Lung (tissue), 12 donors: ENCODE data around the gene GUF1. TPM values are rescaled to one million over a fixed set of nuclear protein-coding genes. Genes with fewer than 3 reads are reported as not detected.

Experiments used
- ATAC-seq: fragments of 200-7000 bp; cut with Tn5 transposase; one replicate; pipeline ENCODE4 v1.9.1; 2020; ENCODE audit warnings: moderate number of reproducible peaks; ENCODE audit not compliant: insufficient read depth, low FRiP score
- DNase-seq, 3 donors: peaks; one replicate each; pipeline ENCODE4 v3.0.0-alpha.2; 2013 to 2017
- H3K27ac ChIP-seq, 2 donors: one replicate each; pipeline ENCODE4 v1.5.1; 2013; ENCODE audit warnings: mild to moderate bottlenecking in 2 of 2, moderate library complexity in 2 of 2, control low read depth in 1 of 2, inconsistent platforms in 1 of 2, low read depth in 1 of 2, low read length in 1 of 2
- H3K27me3 ChIP-seq, 3 donors: one replicate each; pipeline ENCODE4 v1.5.1; 2013; ENCODE audit warnings: low read length in 2 of 3; ENCODE audit not compliant: control insufficient read depth in 3 of 3, insufficient read depth in 3 of 3
- H3K36me3 ChIP-seq, 4 donors: one replicate each; pipeline ENCODE4 v1.5.1; 2013; ENCODE audit warnings: low read length in 4 of 4, mild to moderate bottlenecking in 1 of 4, moderate library complexity in 1 of 4; ENCODE audit not compliant: control insufficient read depth in 4 of 4, insufficient read depth in 4 of 4
- H3K4me1 ChIP-seq, 5 donors: one replicate each; pipeline ENCODE4 v1.5.1; 2013; ENCODE audit warnings: low read length in 5 of 5, mild to moderate bottlenecking in 2 of 5, moderate library complexity in 1 of 5; ENCODE audit not compliant: control insufficient read depth in 5 of 5, insufficient read depth in 5 of 5
- H3K4me3 ChIP-seq: one replicate; pipeline ENCODE4 v1.5.1; 2013; ENCODE audit warnings: mild to moderate bottlenecking, control low read depth, moderate library complexity
- H3K9ac ChIP-seq, 2 donors: one replicate each; pipeline ENCODE4 v1.5.1; 2013; ENCODE audit warnings: low read length in 2 of 2, control low read depth in 1 of 2; ENCODE audit not compliant: insufficient read depth in 1 of 2
- H3K9me3 ChIP-seq, 4 donors: one replicate each; pipeline ENCODE4 v1.5.1; 2013; ENCODE audit warnings: low read length in 3 of 4, mild to moderate bottlenecking in 1 of 4, moderate library complexity in 1 of 4; ENCODE audit not compliant: control insufficient read depth in 4 of 4, insufficient read depth in 3 of 4
- CTCF ChIP-seq: IDR thresholded peaks from 2 replicates; pipeline ENCODE4 v1.5.1; 2012; ENCODE audit warnings: mild to moderate bottlenecking; ENCODE audit errors: control extremely low read depth, extremely low read depth
- WGBS, 2 donors: extraction: QIAGEN DNeasy Blood & Tissue Kit; methylation state at CpG; one replicate each; pipeline ENCODE4 v1.1.7; 2013; 5-methylcytosine and 5-hydroxymethylcytosine counted together
- polyA plus RNA-seq, 2 donors: library from polyadenylated mRNA; stranded (reverse); fragments of 200-250 nt; gene quantifications; one replicate each; pipeline ENCODE4 v1.2.1, GENCODE V29; 2013
- total RNA-seq, 2 donors: library from RNA; depleted of rRNA in 1 of 2; stranded (reverse); fragments of >200 nt in 1 of 2; gene quantifications; one replicate each; pipeline ENCODE4 v1.2.1, GENCODE V29; 2014 to 2021
- donor health status: control.
- donor health status: control.
- donor health status: Bipolar disorder and iron deficiency.
- donor health status: healthy.
- donor health status: DM: yes; HTN: yes; CAD: no.

GUF1 gene
- total and polyA plus RNA-seq, 4 donors, result 9.2 to 27.4 (median 17.2) TPM

GRCh38 chr4:44684648-44685047 lies 6.4 kb downstream of the GUF1 start:
- DNase-seq, result no peak
- Histone ChIP-seq H3K27me3 (no peaks in the 10 kb centered on the region), H3K9ac (no peak overlapping the region), H3K36me3 (peaks cover 7 to 45% (median 11%) of the 10 kb centered on the region in 4 donors), H3K27ac (no peak overlapping the region), H3K9me3 (no peaks in the 10 kb centered on the region), H3K4me3 (no peak overlapping the region), H3K4me1 (peaks cover 0 to 12% (median 0%) of the 10 kb centered on the region in 5 donors)
- no peak for TF ChIP-seq CTCF
- 92 to 94% methylated on average over 1 of the region's 1 CpG for WGBS, 2 donors
- ATAC-seq, result no peak

- H3K36me3 ChIP-seq, result peaks cover 10 to 39% (median 23%) of the 10 kb centered on the region in 4 donors
These were observed 22.2 kb downstream of the GUF1 start for GRCh38 chr4:44700427-44700826.

GRCh38 chr4:44701037-44701436 lies 22.8 kb downstream of the GUF1 start:
- H3K9ac ChIP-seq, result no peak overlapping the region
- H3K36me3 ChIP-seq, result peaks cover 10 to 42% (median 22%) of the 10 kb centered on the region in 4 donors
- no peak overlapping the region for H3K4me3 ChIP-seq
- DNase-seq (no peak), ATAC-seq (no peak)
- H3K4me1 ChIP-seq, result peaks cover 0 to 3% (median 0%) of the 10 kb centered on the region in 5 donors
- WGBS, 2 donors, result 69 to 78% methylated on average over 2 of the region's 2 CpGs
- no peak overlapping the region for H3K27ac ChIP-seq
- H3K27me3 ChIP-seq, result no peaks in the 10 kb centered on the region
- no peaks in the 10 kb centered on the region for H3K9me3 ChIP-seq
- TF ChIP-seq CTCF, result no peak

More at GRCh38 chr4:44700427-44700826, 22.2 kb downstream of the GUF1 start:
- Histone ChIP-seq H3K27me3 (no peaks in the 10 kb centered on the region), H3K9me3 (no peaks in the 10 kb centered on the region), H3K4me3 (no peak overlapping the region), H3K9ac (no peak overlapping the region), H3K4me1 (peaks cover 0 to 3% (median 0%) of the 10 kb centered on the region in 5 donors), H3K27ac (no peak overlapping the region)
- TF ChIP-seq CTCF, result no peak
- DNase-seq, result no peak
- WGBS, 2 donors, result 86 to 90% methylated on average over 1 of the region's 1 CpG
- ATAC-seq, result no peak

GRCh38 chr4:44704673-44705072 lies 26.5 kb downstream of the GUF1 start:
- 90 to 94% methylated on average over 4 of the region's 4 CpGs for WGBS, 2 donors
- no peaks in the 10 kb centered on the region for H3K27me3 ChIP-seq
- TF ChIP-seq CTCF, result no peak
- no peak overlapping the region for H3K4me3 ChIP-seq
- peaks cover 0 to 3% (median 0%) of the 10 kb centered on the region in 5 donors for H3K4me1 ChIP-seq
- H3K9ac ChIP-seq, result no peak overlapping the region
- H3K36me3 ChIP-seq, result peaks cover 1 to 34% (median 17%) of the 10 kb centered on the region in 4 donors
- DNase-seq, result no peak
- H3K27ac ChIP-seq, result no peak overlapping the region
- ATAC-seq, result no peak
- no peaks in the 10 kb centered on the region for H3K9me3 ChIP-seq
